Endothelial cell of umbilical vein (primary cell): ENCODE results near the gene DCDC1. TPM values are rescaled to one million over a fixed set of nuclear protein-coding genes. Genes with fewer than 3 reads are reported as not detected.

ENCODE experiments used
- Bru-seq: library from RNA; stranded (reverse); fragments of 400-500 nt; gene quantifications from one replicate; lab custom pipeline; 2021; lab: Mats Ljungman, UMichigan
- BruChase-seq, 2 experiments: library from RNA; stranded (reverse); fragments of 400-500 nt; gene quantifications; one replicate each; lab custom pipeline; 2021; lab: Mats Ljungman, UMichigan
- BruUV-seq: library from RNA; stranded (reverse); fragments of 400-500 nt; replicated peaks from 2 replicates; lab custom pipeline; 2021; lab: Mats Ljungman, UMichigan
- CTCF ChIA-PET: fragments of 300-600, 350-600 bp; sonication (Branson Sonifier 250); formaldehyde crosslinking; loops from one replicate; lab custom pipeline; 2021; ENCODE audit warnings: antibody characterized with exemption, inconsistent platforms; lab: Charles Lee
- POLR2A ChIA-PET: fragments of 300-600, 350-600 bp; sonication (Branson Sonifier 250); formaldehyde crosslinking; loops from one replicate; lab custom pipeline; 2021; ENCODE audit warnings: antibody characterized with exemption, inconsistent platforms; lab: Charles Lee
- DNase-seq: peaks from one replicate; pipeline ENCODE4 v3.0.0-alpha.2; 2011; ENCODE audit warnings: low read depth, low spot score
- FAIRE-seq: peaks from 2 replicates; lab custom pipeline; 2011; peaks lifted over from hg19 to GRCh38; lab: Jason Lieb, UNC
- H2AFZ ChIP-seq: 2 replicates; pipeline ENCODE4 v1.6.0; 2012; ENCODE audit warnings: low read depth, low read length, control low read depth, inconsistent platforms
- H3K27ac ChIP-seq: 2 replicates; pipeline ENCODE4 v1.5.1; 2011; ENCODE audit warnings: low read depth, mild to moderate bottlenecking, control low read depth, low read length, moderate library complexity; ENCODE audit not compliant: insufficient read depth
- H3K27me3 ChIP-seq, 2 experiments: 2 replicates each; pipeline versions ENCODE4 v1.6.0 to v1.6.1; 2011; ENCODE audit warnings: low read length in 2 of 2, mixed read lengths in 1 of 2; ENCODE audit not compliant: control insufficient read depth in 2 of 2, insufficient read depth in 2 of 2
- H3K36me3 ChIP-seq, 2 experiments: 2 replicates in 1 of 2; 3 replicates in 1 of 2; pipeline ENCODE4 v1.5.1; 2011; ENCODE audit warnings: low read length in 2 of 2, mild to moderate bottlenecking in 1 of 2, moderate library complexity in 1 of 2; ENCODE audit not compliant: control insufficient read depth in 2 of 2, insufficient read depth in 2 of 2; ENCODE audit errors: extremely low read depth in 1 of 2
- H3K4me1 ChIP-seq: 3 replicates; pipeline ENCODE4 v1.5.1; 2011; ENCODE audit warnings: mild to moderate bottlenecking, low read length; ENCODE audit not compliant: control insufficient read depth, insufficient read depth; ENCODE audit errors: extremely low read depth
- H3K4me2 ChIP-seq: 2 replicates; pipeline ENCODE4 v1.6.1; 2011; ENCODE audit warnings: low read length, control low read depth, mixed read lengths; ENCODE audit not compliant: insufficient read depth
- H3K4me3 ChIP-seq, 3 experiments: fragments of 200-600 bp in 1 of 3; sonication (generic), shearing (Covaris generic) in 1 of 3; replicated peaks in 1 of 3; 2 replicates each; pipeline ENCODE4 v1.5.1; 2011 to 2016; ENCODE audit warnings: control low read depth in 3 of 3, low read length in 3 of 3, mild to moderate bottlenecking in 2 of 3, inconsistent platforms in 1 of 3, low read depth in 1 of 3, moderate library complexity in 1 of 3; ENCODE audit not compliant: insufficient read depth in 1 of 3
- H3K79me2 ChIP-seq: 2 replicates; pipeline ENCODE4 v1.6.0; 2012; ENCODE audit warnings: low read length, inconsistent platforms; ENCODE audit not compliant: control insufficient read depth, insufficient read depth
- H3K9ac ChIP-seq: replicated peaks from 2 replicates; pipeline ENCODE3; 2011; ENCODE audit warnings: low read length, control low read depth; ENCODE audit not compliant: insufficient read depth; ENCODE audit errors: extremely low read depth
- H3K9me1 ChIP-seq: replicated peaks from 3 replicates; pipeline ENCODE4 v1.6.0; 2011; ENCODE audit warnings: mild to moderate bottlenecking, low read length; ENCODE audit not compliant: control insufficient read depth, insufficient read depth; ENCODE audit errors: extremely low read depth
- H3K9me3 ChIP-seq: replicated peaks from 2 replicates; pipeline ENCODE4 v1.5.1; 2012; ENCODE audit warnings: low read length, inconsistent platforms; ENCODE audit not compliant: control insufficient read depth, insufficient read depth
- H4K20me1 ChIP-seq: replicated peaks from 2 replicates; pipeline ENCODE3; 2011; ENCODE audit warnings: mild to moderate bottlenecking, low read length; ENCODE audit not compliant: control insufficient read depth, insufficient read depth; ENCODE audit errors: extremely low read depth
- MAX ChIP-seq: IDR thresholded peaks from 2 replicates; pipeline ENCODE4 v1.6.1; 2011; ENCODE audit not compliant: insufficient read depth, insufficient read length
- POLR2A ChIP-seq: IDR thresholded peaks from 2 replicates; pipeline ENCODE4 v1.6.1; 2012; ENCODE audit warnings: low read depth, mild to moderate bottlenecking, control low read depth, low read length
- POLR2AphosphoS5 ChIP-seq: IDR thresholded peaks from 2 replicates; pipeline ENCODE4 v1.6.1; 2012; ENCODE audit warnings: low read depth, mild to moderate bottlenecking, control low read depth, low read length, moderate library complexity; ENCODE audit not compliant: insufficient read depth
- dilution Hi-C: fragments of 300-500 bp; cut with MboI; formaldehyde crosslinking; loops from one replicate; pipeline ENCODE4 v1.15.0; 2019; ENCODE audit warnings: low sequenced_read_pairs; ENCODE audit not compliant: extremely low pct_ligation_motif_present
- intact Hi-C: fragments of 100-400 bp; cut with micrococcal nuclease; formaldehyde crosslinking; loops from one replicate; pipeline ENCODE4 v1.10.0; 2022
- long read RNA-seq: library from polyadenylated mRNA; stranded (forward); transcript quantifications from one replicate; pipeline ENCODE4 v2.0.0, GENCODE V29; 2021
- polyA minus RNA-seq, 3 experiments: library from RNA; depleted of rRNA, polyadenylated mRNA; stranded (reverse); fragments of >200 nt; gene quantifications; 1 replicate in 1 of 3; 2 replicates in 2 of 3; pipeline ENCODE4 v1.2.3, GENCODE V29; 2011
- polyA plus RNA-seq, 4 experiments: library from polyadenylated mRNA; depleted of rRNA in 3 of 4; stranded (reverse) in 3 of 4; unstranded in 1 of 4; fragments of >200 nt; gene quantifications; 2 replicates each; pipeline versions ENCODE4 v1.2.1 to v1.2.3, GENCODE V29; 2011 to 2012; ENCODE audit warnings: missing spikeins in 1 of 4
- total RNA-seq: library from RNA; stranded (reverse); gene quantifications from 2 replicates; pipeline ENCODE4 v1.2.3, GENCODE V29; 2021

DCDC1 gene
- not detected in 2 replicates for total RNA-seq
- 0.04 TPM in 1 of 2 replicates, not detected in the other for polyA plus RNA-seq
- 0.03 TPM in 1 of 2 replicates, not detected in the other for polyA plus RNA-seq (2011; cell fraction: cytosol; rRNA removed)
- 0.05 and 0.14 TPM in 2 replicates for polyA plus RNA-seq (2011; cell fraction: nucleus; rRNA removed)
- not detected in 2 replicates for polyA plus RNA-seq (2012)
- polyA minus RNA-seq: not detected in 2 replicates
- polyA minus RNA-seq (2011; cell fraction: cytosol; rRNA and poly(A)+ RNA removed): not detected
- polyA minus RNA-seq (2011; cell fraction: nucleus; rRNA and poly(A)+ RNA removed): 0.19 and 0.72 TPM in 2 replicates
- percentile 7 among the genes with signal in this experiment for Bru-seq, nascent RNA
- BruChase-seq, experiment 1, labeled RNA remaining after a 6-hour chase: percentile 7 among the genes with signal in this experiment
- percentile 8 among the genes with signal in this experiment for BruChase-seq, experiment 2, labeled RNA remaining after a 2-hour chase
- long read RNA-seq, partial matches to known transcripts: 0 of 1 reads
- long read RNA-seq, other reads (novel, unspliced or antisense): 1 of 1 reads

GRCh38 chr11:31369348-31370329 is at the start of gene DCDC1, which contains the start of gene DNAJC24:
DCDC1 (minus strand) TSS chr11:31369739; CDS start chr11:31328280, 41,459 bp downstream.
DNAJC24 (plus strand) TSS chr11:31369860; CDS start chr11:31370749, 889 bp downstream.
- Histone ChIP-seq H3K4me2 (peak within 1 kb of the TSS; percentile 96), H2AFZ (peak within 1 kb of the TSS; percentile 98), H3K9me3 (no peaks in the 10 kb centered on the region), H3K9me1 (no peaks in the 10 kb centered on the region), H3K27me3 (peaks cover 9 to 31% of the 10 kb centered on the region in 2 experiments), H3K79me2 (no peaks in the 10 kb centered on the region), H3K4me1 (peaks cover 6% of the 10 kb centered on the region), H3K36me3 (no peaks in the 10 kb centered on the region), H4K20me1 (no peaks in the 10 kb centered on the region), H3K4me3 (peak within 1 kb of the TSS; percentile 79 to 90 (median 84)), H3K27ac (peak within 1 kb of the TSS; percentile 79), H3K9ac (peak within 1 kb of the TSS; percentile 95)
- DNase-seq: peak; percentile 93
- BruUV-seq: TSS peak; percentile 70
- FAIRE-seq: peak; percentile 98
- ChIA-PET POLR2A (interaction anchor here (1.6 kb wide), 1 partner anchor 1047 kb away, joined by 3 read pairs; the partner anchor contains the start of gene ARL14EP), CTCF (interaction anchor here (0.6 to 1.8 kb wide), 9 partner anchors 9 to 638 kb away, joined by 3 to 10 read pairs (median 4); no protein-coding TSS in a partner anchor)
- dilution Hi-C loops: no loop called here
- intact Hi-C loops: loop anchor here (5.0 kb wide), 2 partner anchors 458 to 723 kb away; partner anchors contain the start of gene RCN1
- TF ChIP-seq MAX (no peak), POLR2AphosphoS5 (peak; percentile 79), POLR2A (peak; percentile 83)
